Endothelial cell of umbilical vein (primary cell): ENCODE results near the gene STX8. TPM values are rescaled to one million over a fixed set of nuclear protein-coding genes. Genes with fewer than 3 reads are reported as not detected.

Source experiments
- BruUV-seq: library from RNA; stranded (reverse); fragments of 400-500 nt; replicated peaks from 2 replicates; lab custom pipeline; 2021; lab: Mats Ljungman, UMichigan
- CTCF ChIA-PET: fragments of 300-600, 350-600 bp; sonication (Branson Sonifier 250); formaldehyde crosslinking; loops from one replicate; lab custom pipeline; 2021; ENCODE audit warnings: antibody characterized with exemption, inconsistent platforms; lab: Charles Lee
- POLR2A ChIA-PET: fragments of 300-600, 350-600 bp; sonication (Branson Sonifier 250); formaldehyde crosslinking; loops from one replicate; lab custom pipeline; 2021; ENCODE audit warnings: antibody characterized with exemption, inconsistent platforms; lab: Charles Lee
- DNase-seq: peaks from one replicate; pipeline ENCODE4 v3.0.0-alpha.2; 2011; ENCODE audit warnings: low read depth, low spot score
- FAIRE-seq: peaks from 2 replicates; lab custom pipeline; 2011; peaks lifted over from hg19 to GRCh38; lab: Jason Lieb, UNC
- H2AFZ ChIP-seq: 2 replicates; pipeline ENCODE4 v1.6.0; 2012; ENCODE audit warnings: low read depth, low read length, control low read depth, inconsistent platforms
- H3K27ac ChIP-seq: 2 replicates; pipeline ENCODE4 v1.5.1; 2011; ENCODE audit warnings: low read depth, mild to moderate bottlenecking, control low read depth, low read length, moderate library complexity; ENCODE audit not compliant: insufficient read depth
- H3K27me3 ChIP-seq, 2 experiments: 2 replicates each; pipeline versions ENCODE4 v1.6.0 to v1.6.1; 2011; ENCODE audit warnings: low read length in 2 of 2, mixed read lengths in 1 of 2; ENCODE audit not compliant: control insufficient read depth in 2 of 2, insufficient read depth in 2 of 2
- H3K36me3 ChIP-seq, 2 experiments: 2 replicates in 1 of 2; 3 replicates in 1 of 2; pipeline ENCODE4 v1.5.1; 2011; ENCODE audit warnings: low read length in 2 of 2, mild to moderate bottlenecking in 1 of 2, moderate library complexity in 1 of 2; ENCODE audit not compliant: control insufficient read depth in 2 of 2, insufficient read depth in 2 of 2; ENCODE audit errors: extremely low read depth in 1 of 2
- H3K4me1 ChIP-seq: 3 replicates; pipeline ENCODE4 v1.5.1; 2011; ENCODE audit warnings: mild to moderate bottlenecking, low read length; ENCODE audit not compliant: control insufficient read depth, insufficient read depth; ENCODE audit errors: extremely low read depth
- H3K4me2 ChIP-seq: 2 replicates; pipeline ENCODE4 v1.6.1; 2011; ENCODE audit warnings: low read length, control low read depth, mixed read lengths; ENCODE audit not compliant: insufficient read depth
- H3K4me3 ChIP-seq, 3 experiments: fragments of 200-600 bp in 1 of 3; sonication (generic), shearing (Covaris generic) in 1 of 3; replicated peaks in 1 of 3; 2 replicates each; pipeline ENCODE4 v1.5.1; 2011 to 2016; ENCODE audit warnings: control low read depth in 3 of 3, low read length in 3 of 3, mild to moderate bottlenecking in 2 of 3, inconsistent platforms in 1 of 3, low read depth in 1 of 3, moderate library complexity in 1 of 3; ENCODE audit not compliant: insufficient read depth in 1 of 3
- H3K79me2 ChIP-seq: 2 replicates; pipeline ENCODE4 v1.6.0; 2012; ENCODE audit warnings: low read length, inconsistent platforms; ENCODE audit not compliant: control insufficient read depth, insufficient read depth
- H3K9ac ChIP-seq: replicated peaks from 2 replicates; pipeline ENCODE3; 2011; ENCODE audit warnings: low read length, control low read depth; ENCODE audit not compliant: insufficient read depth; ENCODE audit errors: extremely low read depth
- H3K9me1 ChIP-seq: replicated peaks from 3 replicates; pipeline ENCODE4 v1.6.0; 2011; ENCODE audit warnings: mild to moderate bottlenecking, low read length; ENCODE audit not compliant: control insufficient read depth, insufficient read depth; ENCODE audit errors: extremely low read depth
- H3K9me3 ChIP-seq: replicated peaks from 2 replicates; pipeline ENCODE4 v1.5.1; 2012; ENCODE audit warnings: low read length, inconsistent platforms; ENCODE audit not compliant: control insufficient read depth, insufficient read depth
- H4K20me1 ChIP-seq: replicated peaks from 2 replicates; pipeline ENCODE3; 2011; ENCODE audit warnings: mild to moderate bottlenecking, low read length; ENCODE audit not compliant: control insufficient read depth, insufficient read depth; ENCODE audit errors: extremely low read depth
- EZH2 ChIP-seq: IDR thresholded peaks from 2 replicates; pipeline ENCODE4 v1.6.1; 2012; ENCODE audit warnings: borderline replicate concordance, low read depth, mild to moderate bottlenecking, moderate library complexity, low read length, inconsistent platforms; ENCODE audit not compliant: severe bottlenecking
- FOS ChIP-seq: IDR thresholded peaks from 2 replicates; pipeline ENCODE4 v1.6.1; 2011; ENCODE audit warnings: mild to moderate bottlenecking, low read length, moderate library complexity, borderline replicate concordance; ENCODE audit not compliant: insufficient read depth
- GATA2 ChIP-seq: IDR thresholded peaks from 2 replicates; pipeline ENCODE4 v1.7.0; 2011; ENCODE audit warnings: low read depth, mild to moderate bottlenecking, moderate library complexity, mixed read lengths, low read length; ENCODE audit not compliant: insufficient read length, insufficient read depth
- JUN ChIP-seq: IDR thresholded peaks from 2 replicates; pipeline ENCODE4 v1.6.1; 2011; ENCODE audit warnings: borderline replicate concordance, low read depth; ENCODE audit not compliant: insufficient read length, insufficient read depth
- MYC ChIP-seq: IDR thresholded peaks from one replicate; pipeline ENCODE4 v1.6.1; 2011; ENCODE audit warnings: mild to moderate bottlenecking, low read depth, low read length
- POLR2A ChIP-seq: IDR thresholded peaks from 2 replicates; pipeline ENCODE4 v1.6.1; 2012; ENCODE audit warnings: low read depth, mild to moderate bottlenecking, control low read depth, low read length
- POLR2AphosphoS5 ChIP-seq: IDR thresholded peaks from 2 replicates; pipeline ENCODE4 v1.6.1; 2012; ENCODE audit warnings: low read depth, mild to moderate bottlenecking, control low read depth, low read length, moderate library complexity; ENCODE audit not compliant: insufficient read depth
- dilution Hi-C: fragments of 300-500 bp; cut with MboI; formaldehyde crosslinking; loops from one replicate; pipeline ENCODE4 v1.15.0; 2019; ENCODE audit warnings: low sequenced_read_pairs; ENCODE audit not compliant: extremely low pct_ligation_motif_present
- intact Hi-C: fragments of 100-400 bp; cut with micrococcal nuclease; formaldehyde crosslinking; loops from one replicate; pipeline ENCODE4 v1.10.0; 2022
- polyA plus RNA-seq, 4 experiments: library from polyadenylated mRNA; depleted of rRNA in 3 of 4; stranded (reverse) in 3 of 4; unstranded in 1 of 4; fragments of >200 nt; gene quantifications; 2 replicates each; pipeline versions ENCODE4 v1.2.1 to v1.2.3, GENCODE V29; 2011 to 2012; ENCODE audit warnings: missing spikeins in 1 of 4
- total RNA-seq: library from RNA; stranded (reverse); gene quantifications from 2 replicates; pipeline ENCODE4 v1.2.3, GENCODE V29; 2021
- TF ChIP-seq, protein P1 (sequence below): IDR thresholded peaks from 2 replicates; pipeline ENCODE4 v1.6.1; 2011; ENCODE audit not compliant: insufficient read depth, insufficient read length
- TF ChIP-seq, protein P2 (sequence below), 2 donors: IDR thresholded peaks; 1 replicate in 1 of 2; 2 replicates in 1 of 2; pipeline ENCODE4 v1.5.1; 2011; ENCODE audit warnings: low read length in 2 of 2, mild to moderate bottlenecking in 2 of 2, moderate library complexity in 2 of 2, control low read depth in 1 of 2, inconsistent platforms in 1 of 2, low read depth in 1 of 2; ENCODE audit not compliant: insufficient read depth in 1 of 2; ENCODE audit errors: extremely low read depth in 1 of 2

Gene STX8
- total and polyA plus RNA-seq, 2 donors (not counting 3 experiments of a cell fraction or from before 2014, with no cell fraction given): 25.9 to 67.3 TPM

DNA sequence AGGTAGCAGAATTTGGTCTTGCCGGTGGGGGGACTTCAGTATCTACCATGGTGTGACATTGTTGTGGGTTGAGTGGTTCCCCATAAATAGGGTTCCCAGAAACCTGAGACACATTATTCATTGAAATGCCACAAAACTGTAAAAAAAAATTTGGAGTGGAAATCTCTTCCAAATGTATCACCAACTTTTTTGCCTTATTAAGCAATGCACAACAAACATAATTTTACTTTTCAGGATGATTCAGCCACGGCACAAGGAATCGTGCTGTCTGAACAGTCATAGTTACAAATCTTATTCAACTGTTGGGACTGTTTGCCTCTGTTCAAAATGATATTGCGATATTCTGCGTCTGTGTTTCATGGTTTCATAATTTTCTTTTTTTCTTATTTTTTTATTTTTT is 373.1 kb downstream of the STX8 start:
- H3K27me3 ChIP-seq: no peaks in the 10 kb centered on the region
- H3K4me3 ChIP-seq: no peak overlapping the region
- FAIRE-seq: no peak
- no peak for DNase-seq
- dilution Hi-C loops (no loop called here), intact Hi-C loops (loop anchor here (10.0 kb wide), 1 partner anchor 58 kb away; no protein-coding TSS in a partner anchor)
- no peak overlapping the region for H3K27ac ChIP-seq
- CTCF ChIA-PET: no interaction called here
- H3K4me2 ChIP-seq: no peak overlapping the region
- BruUV-seq: no TSS peak
- no peaks in the 10 kb centered on the region for H3K36me3 ChIP-seq
- no peaks in the 10 kb centered on the region for H4K20me1 ChIP-seq
- H2AFZ ChIP-seq: no peak overlapping the region
- TF ChIP-seq JUN: no peak
- TF ChIP-seq MYC: no peak
- TF ChIP-seq FOS: no peak
- no peak for TF ChIP-seq EZH2
- TF ChIP-seq GATA2: no peak
- TF ChIP-seq POLR2AphosphoS5: no peak
- TF ChIP-seq, protein P1, sequence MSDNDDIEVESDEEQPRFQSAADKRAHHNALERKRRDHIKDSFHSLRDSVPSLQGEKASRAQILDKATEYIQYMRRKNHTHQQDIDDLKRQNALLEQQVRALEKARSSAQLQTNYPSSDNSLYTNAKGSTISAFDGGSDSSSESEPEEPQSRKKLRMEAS: no peak
- TF ChIP-seq, protein P2, sequence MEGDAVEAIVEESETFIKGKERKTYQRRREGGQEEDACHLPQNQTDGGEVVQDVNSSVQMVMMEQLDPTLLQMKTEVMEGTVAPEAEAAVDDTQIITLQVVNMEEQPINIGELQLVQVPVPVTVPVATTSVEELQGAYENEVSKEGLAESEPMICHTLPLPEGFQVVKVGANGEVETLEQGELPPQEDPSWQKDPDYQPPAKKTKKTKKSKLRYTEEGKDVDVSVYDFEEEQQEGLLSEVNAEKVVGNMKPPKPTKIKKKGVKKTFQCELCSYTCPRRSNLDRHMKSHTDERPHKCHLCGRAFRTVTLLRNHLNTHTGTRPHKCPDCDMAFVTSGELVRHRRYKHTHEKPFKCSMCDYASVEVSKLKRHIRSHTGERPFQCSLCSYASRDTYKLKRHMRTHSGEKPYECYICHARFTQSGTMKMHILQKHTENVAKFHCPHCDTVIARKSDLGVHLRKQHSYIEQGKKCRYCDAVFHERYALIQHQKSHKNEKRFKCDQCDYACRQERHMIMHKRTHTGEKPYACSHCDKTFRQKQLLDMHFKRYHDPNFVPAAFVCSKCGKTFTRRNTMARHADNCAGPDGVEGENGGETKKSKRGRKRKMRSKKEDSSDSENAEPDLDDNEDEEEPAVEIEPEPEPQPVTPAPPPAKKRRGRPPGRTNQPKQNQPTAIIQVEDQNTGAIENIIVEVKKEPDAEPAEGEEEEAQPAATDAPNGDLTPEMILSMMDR (IDR thresholded peaks at IDR 0.05; ENCODE audit: extremely low read depth in 1 of 2, insufficient read depth in 1 of 2, low read depth in 1 of 2, low read length in 2 of 2): no peak
- no peak for TF ChIP-seq POLR2A
- no peaks in the 10 kb centered on the region for H3K9me3 ChIP-seq
- POLR2A ChIA-PET: no interaction called here
- H3K9me1 ChIP-seq: no peaks in the 10 kb centered on the region
- no peaks in the 10 kb centered on the region for H3K79me2 ChIP-seq
- no peak overlapping the region for H3K9ac ChIP-seq
- no peaks in the 10 kb centered on the region for H3K4me1 ChIP-seq
